IMR-90 (cell line): ENCODE data around the gene TPM3. TPM values are rescaled to one million over a fixed set of nuclear protein-coding genes. Genes with fewer than 3 reads are reported as not detected.

Experiments used
- ATAC-seq: fragments of 200-7000 bp; cut with Tn5 transposase; 2 replicates; pipeline ENCODE4 v1.9.1; 2020; ENCODE audit warnings: low read depth, mild to moderate bottlenecking, moderate library complexity
- BruUV-seq: library from RNA; stranded (reverse); fragments of 400-500 nt; replicated peaks from 2 replicates; lab custom pipeline; 2021; lab: Mats Ljungman, UMichigan
- CTCF ChIA-PET: fragments of 300-600 bp; formaldehyde crosslinking; extraction: SDS; loops from one replicate; lab custom pipeline; 2021; ENCODE audit warnings: antibody characterized with exemption; lab: Yijun Ruan, JAX
- POLR2A ChIA-PET: fragments of 300-600 bp; sonication (Branson Sonifier 250); formaldehyde crosslinking; loops from one replicate; lab custom pipeline; 2022; ENCODE audit warnings: antibody characterized with exemption; ENCODE audit not compliant: unreplicated experiment; lab: Charles Lee
- DNase-seq: peaks from one replicate; pipeline ENCODE4 v3.0.0; 2013
- H2AFZ ChIP-seq: replicated peaks from 2 replicates; pipeline ENCODE3; 2013; ENCODE audit warnings: low read length, mild to moderate bottlenecking; ENCODE audit not compliant: poor library complexity
- H2AK5ac ChIP-seq: 2 replicates; pipeline ENCODE4 v1.6.1; 2013; ENCODE audit warnings: low read depth, low read length, inconsistent platforms
- H2AK9ac ChIP-seq: replicated peaks from 2 replicates; pipeline ENCODE3; 2013; ENCODE audit warnings: mild to moderate bottlenecking, low read depth, low read length, moderate library complexity; ENCODE audit not compliant: poor library complexity
- H2BK120ac ChIP-seq: 2 replicates; pipeline ENCODE4 v1.6.1; 2013; ENCODE audit warnings: low read depth, low read length, inconsistent platforms
- H2BK15ac ChIP-seq: 3 replicates; pipeline ENCODE4 v1.6.1; 2013; ENCODE audit warnings: low read depth, low read length, inconsistent platforms
- H2BK20ac ChIP-seq: 2 replicates; pipeline ENCODE4 v1.6.1; 2013; ENCODE audit warnings: low read depth, mild to moderate bottlenecking, inconsistent platforms, low read length, moderate library complexity
- H2BK5ac ChIP-seq: 2 replicates; pipeline ENCODE4 v1.6.1; 2013; ENCODE audit warnings: mild to moderate bottlenecking, low read depth, low read length, inconsistent platforms; ENCODE audit not compliant: poor library complexity, severe bottlenecking
- H3K14ac ChIP-seq: replicated peaks from 2 replicates; pipeline ENCODE4 v1.6.1; 2013; ENCODE audit warnings: low read depth, low read length, inconsistent platforms
- H3K18ac ChIP-seq: 2 replicates; pipeline ENCODE4 v1.6.1; 2013; ENCODE audit warnings: low read depth, low read length, control low read depth
- H3K23ac ChIP-seq: 2 replicates; pipeline ENCODE4 v1.6.1; 2013; ENCODE audit warnings: low read depth, low read length, inconsistent platforms
- H3K27ac ChIP-seq: 2 replicates; pipeline ENCODE4 v1.5.1; 2013; ENCODE audit warnings: mild to moderate bottlenecking, control low read depth, low read length; ENCODE audit not compliant: insufficient read depth
- H3K27me3 ChIP-seq: 2 replicates; pipeline ENCODE4 v1.6.1; 2013; ENCODE audit warnings: low read length; ENCODE audit not compliant: control insufficient read depth, insufficient read depth
- H3K36me3 ChIP-seq: 2 replicates; pipeline ENCODE4 v1.6.1; 2013; ENCODE audit warnings: low read length, mixed read lengths; ENCODE audit not compliant: control insufficient read depth, insufficient read depth
- H3K4ac ChIP-seq: 2 replicates; pipeline ENCODE4 v1.6.1; 2013; ENCODE audit warnings: low read depth, low read length, inconsistent platforms
- H3K4me1 ChIP-seq: 2 replicates; pipeline ENCODE4 v1.6.1; 2013; ENCODE audit warnings: low read length, mixed read lengths; ENCODE audit not compliant: control insufficient read depth, insufficient read depth
- H3K4me2 ChIP-seq: 2 replicates; pipeline ENCODE4 v1.6.1; 2013; ENCODE audit warnings: low read depth, mild to moderate bottlenecking, control low read depth, low read length, moderate library complexity
- H3K4me3 ChIP-seq: 2 replicates; pipeline ENCODE4 v1.5.1; 2013; ENCODE audit warnings: low read depth, mild to moderate bottlenecking, control low read depth, low read length, moderate library complexity; ENCODE audit not compliant: insufficient read depth
- H3K56ac ChIP-seq: 2 replicates; pipeline ENCODE4 v1.6.1; 2013; ENCODE audit warnings: low read length, inconsistent platforms; ENCODE audit not compliant: insufficient read depth; ENCODE audit errors: extremely low read depth
- H3K79me1 ChIP-seq, 2 experiments: 2 replicates each; pipeline ENCODE4 v1.6.1; 2013; ENCODE audit warnings: low read length in 2 of 2, inconsistent platforms in 1 of 2, low read depth in 1 of 2
- H3K9ac ChIP-seq: 2 replicates; pipeline ENCODE4 v1.6.1; 2013; ENCODE audit warnings: low read depth, low read length, control low read depth
- H3K9me1 ChIP-seq: 2 replicates; pipeline ENCODE4 v1.6.1; 2013; ENCODE audit warnings: low read length, inconsistent platforms; ENCODE audit not compliant: insufficient read depth
- H3K9me3 ChIP-seq: 2 replicates; pipeline ENCODE4 v1.6.1; 2013; ENCODE audit warnings: low read length; ENCODE audit not compliant: control insufficient read depth, insufficient read depth
- H4K20me1 ChIP-seq: 2 replicates; pipeline ENCODE4 v1.6.1; 2013; ENCODE audit warnings: low read length, inconsistent platforms; ENCODE audit not compliant: insufficient read depth
- H4K5ac ChIP-seq: 2 replicates; pipeline ENCODE4 v1.6.1; 2013; ENCODE audit warnings: mild to moderate bottlenecking, low read depth, low read length, control low read depth
- H4K8ac ChIP-seq, 2 experiments: 2 replicates each; pipeline ENCODE4 v1.6.1; 2013; ENCODE audit warnings: low read depth in 2 of 2, low read length in 2 of 2, control low read depth in 1 of 2, inconsistent platforms in 1 of 2
- H4K91ac ChIP-seq: 2 replicates; pipeline ENCODE4 v1.6.1; 2013; ENCODE audit warnings: low read depth, low read length, inconsistent platforms; ENCODE audit not compliant: insufficient read depth
- CEBPB ChIP-seq: IDR thresholded peaks from 2 replicates; pipeline ENCODE4 v1.6.1; 2012; ENCODE audit warnings: low read depth, low read length, improper control_type of control experiment
- CHD1 ChIP-seq: IDR thresholded peaks from 2 replicates; pipeline ENCODE4 v1.6.1; 2012; ENCODE audit warnings: low read depth, low read length, improper control_type of control experiment
- FOS ChIP-seq: fragments of 150-350 bp; IDR thresholded peaks from 2 replicates; pipeline ENCODE4 v1.6.1; 2016; ENCODE audit warnings: low read depth, low read length
- MAFK ChIP-seq: IDR thresholded peaks from 2 replicates; pipeline ENCODE4 v1.6.1; 2012; ENCODE audit warnings: low read depth, low read length, improper control_type of control experiment
- MAZ ChIP-seq: IDR thresholded peaks from 2 replicates; pipeline ENCODE4 v1.6.1; 2012; ENCODE audit warnings: low read depth, mild to moderate bottlenecking, low read length, improper control_type of control experiment, moderate library complexity, borderline replicate concordance
- NFE2L2 ChIP-seq: fragments of 150-350 bp; IDR thresholded peaks from 2 replicates; pipeline ENCODE4 v1.6.1; 2016; ENCODE audit warnings: low read depth, mild to moderate bottlenecking, low read length
- POLR2A ChIP-seq: IDR thresholded peaks from 2 replicates; pipeline ENCODE4 v1.6.1; 2012; ENCODE audit warnings: mild to moderate bottlenecking, low read depth, low read length
- RAD21 ChIP-seq: IDR thresholded peaks from 2 replicates; pipeline ENCODE4 v1.6.1; 2012; ENCODE audit warnings: low read length, improper control_type of control experiment
- RCOR1 ChIP-seq: IDR thresholded peaks from 2 replicates; pipeline ENCODE4 v1.6.1; 2012; ENCODE audit warnings: mild to moderate bottlenecking, low read length, improper control_type of control experiment; ENCODE audit not compliant: insufficient replicate concordance
- RFX5 ChIP-seq: IDR thresholded peaks from 2 replicates; pipeline ENCODE4 v1.8.0; 2012; ENCODE audit warnings: low read depth, mild to moderate bottlenecking, low read length, moderate library complexity
- WGBS, 2 experiments: methylation state at CpG; one replicate each; pipeline versions ENCODE4 v1.1.5 to v1.1.7; 2013; ENCODE audit warnings: missing lambda C conversion rate in 2 of 2; ENCODE audit not compliant: insufficient read length in 1 of 2; ENCODE audit errors: extremely low coverage in 2 of 2; 5-methylcytosine and 5-hydroxymethylcytosine counted together
- dilution Hi-C: fragments of 300-500 bp; cut with HindIII; formaldehyde crosslinking; loops from one replicate; pipeline ENCODE4 v1.14.3; 2018; ENCODE audit warnings: low sequenced_read_pairs; ENCODE audit not compliant: unreplicated experiment
- in situ Hi-C: fragments of 300-500 bp; cut with MboI; formaldehyde crosslinking; loops from 3 replicates; pipeline ENCODE4 v1.14.3; 2019; ENCODE audit warnings: low sequenced_read_pairs, inconsistent platforms, mixed read lengths
- intact Hi-C: fragments of 100-400 bp; cut with micrococcal nuclease; formaldehyde crosslinking; loops from 2 replicates; pipeline ENCODE4 v1.10.0; 2022
- polyA plus RNA-seq, 3 experiments: library from polyadenylated mRNA; depleted of rRNA; stranded (reverse); fragments of >200 nt; gene quantifications; 2 replicates each; pipeline ENCODE4 v1.2.3, GENCODE V29; 2012; ENCODE audit warnings: low replicate concordance in 1 of 3
- total RNA-seq: library from RNA; depleted of rRNA; stranded (reverse); fragments of >200 nt; gene quantifications from 2 replicates; pipeline ENCODE4 v1.2.3, GENCODE V29; 2012
- TF ChIP-seq, protein P1 (sequence below): fragments of 150-350 bp; IDR thresholded peaks from 2 replicates; pipeline ENCODE4 v1.6.1; 2016; ENCODE audit warnings: low read depth, mild to moderate bottlenecking, low read length, moderate library complexity, borderline replicate concordance

Gene TPM3
- total and polyA plus RNA-seq, 2 of the 4 experiments (the other 2 are of a cell fraction), result 438 to 530 TPM

DNA sequence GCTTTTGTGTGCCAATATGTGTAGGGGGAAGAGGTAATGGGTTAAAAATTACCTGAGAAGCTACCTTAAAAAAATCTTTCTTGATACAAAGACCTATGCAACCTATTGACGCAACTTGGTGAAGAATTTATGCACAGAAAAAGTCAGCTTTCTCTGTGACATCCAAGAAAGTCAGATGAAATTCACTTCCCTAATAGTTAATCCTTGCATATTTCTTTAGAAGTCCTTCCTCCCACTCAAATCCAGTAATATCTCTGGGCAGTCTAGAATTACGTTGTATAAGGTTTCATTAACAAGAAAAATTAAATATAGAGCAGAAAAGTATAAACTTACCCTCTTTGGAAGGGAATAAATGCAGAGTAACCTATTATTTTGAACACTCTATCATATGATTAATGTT, 31.7 kb upstream of the TPM3 start:
- dilution Hi-C loops (no loop called here), in situ Hi-C loops (no loop called here), intact Hi-C loops (loop anchor here (5.0 kb wide), 1 partner anchor 34 kb away; no protein-coding TSS in a partner anchor)
- no peak overlapping the region for H3K23ac ChIP-seq
- no peak overlapping the region for H3K9ac ChIP-seq
- no peak overlapping the region for H2BK15ac ChIP-seq
- ATAC-seq, result no peak
- H4K91ac ChIP-seq, result no peak overlapping the region
- no peak overlapping the region for H2AFZ ChIP-seq
- BruUV-seq, result no TSS peak
- no peak overlapping the region for H3K4ac ChIP-seq
- no peak overlapping the region for H3K18ac ChIP-seq
- H2BK20ac ChIP-seq, result no peak overlapping the region
- H3K79me1 ChIP-seq, result peaks cover 13 to 50% of the 10 kb centered on the region in 2 experiments
- H2AK9ac ChIP-seq, result no peak overlapping the region
- H3K27me3 ChIP-seq, result no peaks in the 10 kb centered on the region
- no peak overlapping the region for H2BK5ac ChIP-seq
- TF ChIP-seq RFX5, result no peak
- TF ChIP-seq, protein P1, sequence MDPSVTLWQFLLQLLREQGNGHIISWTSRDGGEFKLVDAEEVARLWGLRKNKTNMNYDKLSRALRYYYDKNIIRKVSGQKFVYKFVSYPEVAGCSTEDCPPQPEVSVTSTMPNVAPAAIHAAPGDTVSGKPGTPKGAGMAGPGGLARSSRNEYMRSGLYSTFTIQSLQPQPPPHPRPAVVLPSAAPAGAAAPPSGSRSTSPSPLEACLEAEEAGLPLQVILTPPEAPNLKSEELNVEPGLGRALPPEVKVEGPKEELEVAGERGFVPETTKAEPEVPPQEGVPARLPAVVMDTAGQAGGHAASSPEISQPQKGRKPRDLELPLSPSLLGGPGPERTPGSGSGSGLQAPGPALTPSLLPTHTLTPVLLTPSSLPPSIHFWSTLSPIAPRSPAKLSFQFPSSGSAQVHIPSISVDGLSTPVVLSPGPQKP, result no peak
- TF ChIP-seq CHD1, result no peak
- no peak for TF ChIP-seq RCOR1
- no peak for TF ChIP-seq NFE2L2
- no peak for TF ChIP-seq CEBPB
- no peak for TF ChIP-seq RAD21
- TF ChIP-seq FOS, result no peak
- no peak for TF ChIP-seq POLR2A
- no peak for TF ChIP-seq MAZ
- TF ChIP-seq MAFK, result no peak
- no peak overlapping the region for H3K4me2 ChIP-seq
- H4K8ac ChIP-seq, result no peak overlapping the region
- H3K9me3 ChIP-seq, result no peaks in the 10 kb centered on the region
- no peak overlapping the region for H3K56ac ChIP-seq
- 0 out of 2 replicates have a peak, but pooled peaks cover 2% of the 10 kb centered on the region for H3K9me1 ChIP-seq
- peaks cover 60% of the 10 kb centered on the region for H4K20me1 ChIP-seq
- no peak overlapping the region for H3K4me3 ChIP-seq
- no peak overlapping the region for H3K14ac ChIP-seq
- POLR2A ChIA-PET, result interaction anchor here (0.7 kb wide), 1 partner anchor 248 kb away, joined by 3 read pairs; no protein-coding TSS in a partner anchor
- peaks cover 27% of the 10 kb centered on the region for H3K36me3 ChIP-seq
- CTCF ChIA-PET, result no interaction called here
- no peak overlapping the region for H2BK120ac ChIP-seq
- H3K4me1 ChIP-seq, result no peaks in the 10 kb centered on the region; the same call in 1 of the 2 replicates
- H4K5ac ChIP-seq, result no peak overlapping the region
- WGBS, 2 experiments, result no CpG with 5 or more reads among the region's 2 CpGs
- H2AK5ac ChIP-seq, result no peak overlapping the region
- no peak for DNase-seq
- no peak overlapping the region for H3K27ac ChIP-seq
